ENCODE results near the gene HHAT.

- no peak for TF ChIP-seq CTCF (conservative IDR thresholded peaks at IDR 0.05; ENCODE audit: low read length)
- TF ChIP-seq EZH2phosphoT487 (IDR thresholded peaks at IDR 0.05; ENCODE audit: borderline replicate concordance, low read depth, low read length), result no peak
These were observed 14.8 kb upstream of the HHAT start for GRCh38 chr1:210313921-210314320.
